ENCODE data around the gene ARPP21.

DNA sequence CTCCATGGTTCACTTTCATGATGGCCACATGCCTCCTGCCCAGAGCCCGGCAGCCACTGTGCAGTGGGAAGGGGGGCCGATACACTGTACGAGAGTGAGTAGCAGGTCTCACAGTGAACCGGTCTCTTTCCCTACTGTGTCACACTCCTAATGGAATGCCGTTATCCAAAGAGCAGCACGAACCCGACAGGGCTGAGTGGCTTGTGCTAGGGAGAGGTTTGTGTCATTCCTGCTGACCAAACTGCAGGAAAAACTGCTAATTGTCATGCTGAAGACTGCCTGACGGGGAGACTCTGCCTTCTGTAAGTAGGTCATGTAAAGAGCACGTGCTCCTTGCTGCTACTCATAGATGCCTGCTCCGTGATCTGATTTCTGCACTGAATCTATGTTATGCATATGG lies 105.1 kb downstream of the ARPP21 start:
- TF ChIP-seq, protein P1, sequence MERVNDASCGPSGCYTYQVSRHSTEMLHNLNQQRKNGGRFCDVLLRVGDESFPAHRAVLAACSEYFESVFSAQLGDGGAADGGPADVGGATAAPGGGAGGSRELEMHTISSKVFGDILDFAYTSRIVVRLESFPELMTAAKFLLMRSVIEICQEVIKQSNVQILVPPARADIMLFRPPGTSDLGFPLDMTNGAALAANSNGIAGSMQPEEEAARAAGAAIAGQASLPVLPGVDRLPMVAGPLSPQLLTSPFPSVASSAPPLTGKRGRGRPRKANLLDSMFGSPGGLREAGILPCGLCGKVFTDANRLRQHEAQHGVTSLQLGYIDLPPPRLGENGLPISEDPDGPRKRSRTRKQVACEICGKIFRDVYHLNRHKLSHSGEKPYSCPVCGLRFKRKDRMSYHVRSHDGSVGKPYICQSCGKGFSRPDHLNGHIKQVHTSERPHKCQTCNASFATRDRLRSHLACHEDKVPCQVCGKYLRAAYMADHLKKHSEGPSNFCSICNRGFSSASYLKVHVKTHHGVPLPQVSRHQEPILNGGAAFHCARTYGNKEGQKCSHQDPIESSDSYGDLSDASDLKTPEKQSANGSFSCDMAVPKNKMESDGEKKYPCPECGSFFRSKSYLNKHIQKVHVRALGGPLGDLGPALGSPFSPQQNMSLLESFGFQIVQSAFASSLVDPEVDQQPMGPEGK (CRISPR knock-in tag; IDR thresholded peaks at IDR 0.05; ENCODE audit: borderline replicate concordance) = no peak
- no peak for TF ChIP-seq TCF4 (CRISPR knock-in tag; IDR thresholded peaks at IDR 0.05; ENCODE audit: borderline replicate concordance)
- TF ChIP-seq SNAI2 (CRISPR knock-in tag; IDR thresholded peaks at IDR 0.05) = no peak
- TF ChIP-seq, protein P2, sequence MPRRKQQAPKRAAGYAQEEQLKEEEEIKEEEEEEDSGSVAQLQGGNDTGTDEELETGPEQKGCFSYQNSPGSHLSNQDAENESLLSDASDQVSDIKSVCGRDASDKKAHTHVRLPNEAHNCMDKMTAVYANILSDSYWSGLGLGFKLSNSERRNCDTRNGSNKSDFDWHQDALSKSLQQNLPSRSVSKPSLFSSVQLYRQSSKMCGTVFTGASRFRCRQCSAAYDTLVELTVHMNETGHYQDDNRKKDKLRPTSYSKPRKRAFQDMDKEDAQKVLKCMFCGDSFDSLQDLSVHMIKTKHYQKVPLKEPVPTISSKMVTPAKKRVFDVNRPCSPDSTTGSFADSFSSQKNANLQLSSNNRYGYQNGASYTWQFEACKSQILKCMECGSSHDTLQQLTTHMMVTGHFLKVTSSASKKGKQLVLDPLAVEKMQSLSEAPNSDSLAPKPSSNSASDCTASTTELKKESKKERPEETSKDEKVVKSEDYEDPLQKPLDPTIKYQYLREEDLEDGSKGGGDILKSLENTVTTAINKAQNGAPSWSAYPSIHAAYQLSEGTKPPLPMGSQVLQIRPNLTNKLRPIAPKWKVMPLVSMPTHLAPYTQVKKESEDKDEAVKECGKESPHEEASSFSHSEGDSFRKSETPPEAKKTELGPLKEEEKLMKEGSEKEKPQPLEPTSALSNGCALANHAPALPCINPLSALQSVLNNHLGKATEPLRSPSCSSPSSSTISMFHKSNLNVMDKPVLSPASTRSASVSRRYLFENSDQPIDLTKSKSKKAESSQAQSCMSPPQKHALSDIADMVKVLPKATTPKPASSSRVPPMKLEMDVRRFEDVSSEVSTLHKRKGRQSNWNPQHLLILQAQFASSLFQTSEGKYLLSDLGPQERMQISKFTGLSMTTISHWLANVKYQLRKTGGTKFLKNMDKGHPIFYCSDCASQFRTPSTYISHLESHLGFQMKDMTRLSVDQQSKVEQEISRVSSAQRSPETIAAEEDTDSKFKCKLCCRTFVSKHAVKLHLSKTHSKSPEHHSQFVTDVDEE (CRISPR knock-in tag; IDR thresholded peaks at IDR 0.05) = no peak
- TF ChIP-seq ZC3H10 (CRISPR knock-in tag; IDR thresholded peaks at IDR 0.05) = no peak
- TF ChIP-seq, protein P3, sequence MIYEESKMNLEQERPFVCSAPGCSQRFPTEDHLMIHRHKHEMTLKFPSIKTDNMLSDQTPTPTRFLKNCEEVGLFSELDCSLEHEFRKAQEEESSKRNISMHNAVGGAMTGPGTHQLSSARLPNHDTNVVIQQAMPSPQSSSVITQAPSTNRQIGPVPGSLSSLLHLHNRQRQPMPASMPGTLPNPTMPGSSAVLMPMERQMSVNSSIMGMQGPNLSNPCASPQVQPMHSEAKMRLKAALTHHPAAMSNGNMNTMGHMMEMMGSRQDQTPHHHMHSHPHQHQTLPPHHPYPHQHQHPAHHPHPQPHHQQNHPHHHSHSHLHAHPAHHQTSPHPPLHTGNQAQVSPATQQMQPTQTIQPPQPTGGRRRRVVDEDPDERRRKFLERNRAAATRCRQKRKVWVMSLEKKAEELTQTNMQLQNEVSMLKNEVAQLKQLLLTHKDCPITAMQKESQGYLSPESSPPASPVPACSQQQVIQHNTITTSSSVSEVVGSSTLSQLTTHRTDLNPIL (CRISPR knock-in tag; IDR thresholded peaks at IDR 0.05; ENCODE audit: low read depth) = no peak
- TF ChIP-seq TOX (CRISPR knock-in tag; IDR thresholded peaks at IDR 0.05; ENCODE audit: borderline replicate concordance) = no peak
- TF ChIP-seq CSDC2 (CRISPR knock-in tag; IDR thresholded peaks at IDR 0.05) = no peak
- no peak for TF ChIP-seq RARB (CRISPR knock-in tag; IDR thresholded peaks at IDR 0.05)
- no peak for TF ChIP-seq ZFP30 (CRISPR knock-in tag; IDR thresholded peaks at IDR 0.05)
- no peak for TF ChIP-seq BACH2 (CRISPR knock-in tag; IDR thresholded peaks at IDR 0.05; ENCODE audit: borderline replicate concordance)
- TF ChIP-seq GLIS3 (CRISPR knock-in tag; IDR thresholded peaks at IDR 0.05) = no peak
- TF ChIP-seq, protein P4, sequence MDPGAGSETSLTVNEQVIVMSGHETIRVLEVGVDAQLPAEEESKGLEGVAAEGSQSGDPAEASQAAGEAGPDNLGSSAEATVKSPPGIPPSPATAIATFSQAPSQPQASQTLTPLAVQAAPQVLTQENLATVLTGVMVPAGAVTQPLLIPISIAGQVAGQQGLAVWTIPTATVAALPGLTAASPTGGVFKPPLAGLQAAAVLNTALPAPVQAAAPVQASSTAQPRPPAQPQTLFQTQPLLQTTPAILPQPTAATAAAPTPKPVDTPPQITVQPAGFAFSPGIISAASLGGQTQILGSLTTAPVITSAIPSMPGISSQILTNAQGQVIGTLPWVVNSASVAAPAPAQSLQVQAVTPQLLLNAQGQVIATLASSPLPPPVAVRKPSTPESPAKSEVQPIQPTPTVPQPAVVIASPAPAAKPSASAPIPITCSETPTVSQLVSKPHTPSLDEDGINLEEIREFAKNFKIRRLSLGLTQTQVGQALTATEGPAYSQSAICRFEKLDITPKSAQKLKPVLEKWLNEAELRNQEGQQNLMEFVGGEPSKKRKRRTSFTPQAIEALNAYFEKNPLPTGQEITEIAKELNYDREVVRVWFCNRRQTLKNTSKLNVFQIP (CRISPR knock-in tag; IDR thresholded peaks at IDR 0.05; ENCODE audit: borderline replicate concordance, low read depth) = no peak
- no peak for TF ChIP-seq PPARA (CRISPR knock-in tag; IDR thresholded peaks at IDR 0.05; ENCODE audit: borderline replicate concordance)
